UCSD-AML1 (cell line): Measurements from ENCODE around the gene NR2F1.
"Not testable (repeated sequence)": the region's sequence is repeated elsewhere in the genome, so short reads cannot be mapped to it uniquely, and the experiment has no call there.

Experiments
- DNase-seq: peaks from one replicate; lab custom pipeline; 2025; ENCODE audit not compliant: unreplicated experiment; lab: John Stamatoyannopoulos, UW

NR2F1 gene

DNA sequence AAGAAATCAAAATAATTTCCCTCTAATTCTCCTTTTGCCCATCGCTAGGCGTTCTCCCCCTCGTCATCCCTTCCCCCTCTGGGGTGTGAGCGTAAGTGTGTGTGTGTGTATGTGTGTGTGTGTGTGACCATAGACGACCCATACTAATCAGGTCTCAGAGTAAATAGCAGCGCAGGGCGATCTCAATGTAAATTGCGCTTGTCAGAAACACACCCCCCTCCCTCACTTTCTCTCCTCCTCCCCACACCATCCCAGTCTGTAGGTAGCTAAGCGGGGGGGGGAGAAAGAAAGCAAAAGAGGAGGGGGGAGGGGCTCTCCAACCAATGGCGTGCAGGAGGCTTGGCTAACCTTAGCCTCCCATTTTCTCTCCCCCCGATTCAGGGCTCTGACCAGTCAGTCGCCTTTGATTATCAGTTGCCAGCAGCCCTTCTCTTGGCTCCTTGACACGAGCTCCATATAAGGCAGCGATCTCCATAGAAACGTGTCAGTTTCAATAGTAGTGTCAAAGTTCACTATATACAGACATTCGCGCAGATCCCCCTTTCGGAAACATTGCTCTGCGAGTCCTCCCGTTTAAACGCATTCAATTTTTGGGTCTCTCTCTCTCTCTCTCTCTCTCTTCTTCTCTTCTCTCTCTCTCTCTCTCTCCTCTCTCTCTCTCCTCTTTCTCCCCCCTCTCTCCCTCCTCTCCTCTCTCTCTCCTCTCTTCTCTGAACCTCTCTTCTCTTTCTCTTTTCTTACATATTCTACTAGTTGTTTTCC, at the start of gene NR2F1:
Gene NR2F1 (plus strand): TSS at position 546 of the 762 bp plus-strand sequence. CDS start 1,802 bp downstream, outside the sequence.
- no peak for DNase-seq

DNA sequence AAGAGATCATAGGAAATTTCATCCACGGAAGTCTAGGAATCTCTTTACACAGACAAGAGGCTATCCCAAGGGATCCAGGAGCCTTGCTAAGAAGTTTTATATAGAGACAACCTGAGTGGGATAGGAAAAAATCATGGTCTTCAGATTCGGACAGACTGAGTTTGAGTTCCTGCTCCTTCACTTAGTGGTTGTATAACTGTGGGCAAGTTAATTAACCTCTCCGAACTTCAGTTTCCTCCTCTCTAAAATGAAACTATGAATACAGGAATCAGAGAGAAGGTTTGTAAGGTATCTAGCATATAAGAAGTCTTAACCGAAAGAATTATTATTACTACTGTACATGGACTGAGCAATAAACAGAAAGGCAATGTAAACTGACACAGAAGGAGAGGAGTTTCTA, 37.1 kb upstream of the NR2F1 start:
- DNase-seq: no peak

DNA sequence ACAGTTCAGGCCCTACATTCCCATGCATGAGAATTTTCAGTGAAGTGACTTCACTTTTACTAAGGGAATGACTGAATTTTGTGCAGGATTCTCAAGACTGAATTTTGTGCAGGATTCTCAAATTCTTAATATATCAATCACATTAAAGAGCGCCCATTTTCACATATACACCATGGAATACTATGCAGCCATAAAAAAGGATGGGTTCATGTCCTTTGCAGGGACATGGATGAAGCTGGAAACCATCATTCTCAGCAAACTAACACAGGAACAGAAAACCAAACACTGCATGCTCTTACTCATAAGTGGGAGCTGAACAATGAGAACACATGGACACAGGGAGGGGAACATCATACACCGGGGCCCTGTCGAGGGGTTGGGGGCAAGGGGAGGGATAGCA, 33.4 kb upstream of the NR2F1 start:
- not testable (repeated sequence) for DNase-seq

DNA sequence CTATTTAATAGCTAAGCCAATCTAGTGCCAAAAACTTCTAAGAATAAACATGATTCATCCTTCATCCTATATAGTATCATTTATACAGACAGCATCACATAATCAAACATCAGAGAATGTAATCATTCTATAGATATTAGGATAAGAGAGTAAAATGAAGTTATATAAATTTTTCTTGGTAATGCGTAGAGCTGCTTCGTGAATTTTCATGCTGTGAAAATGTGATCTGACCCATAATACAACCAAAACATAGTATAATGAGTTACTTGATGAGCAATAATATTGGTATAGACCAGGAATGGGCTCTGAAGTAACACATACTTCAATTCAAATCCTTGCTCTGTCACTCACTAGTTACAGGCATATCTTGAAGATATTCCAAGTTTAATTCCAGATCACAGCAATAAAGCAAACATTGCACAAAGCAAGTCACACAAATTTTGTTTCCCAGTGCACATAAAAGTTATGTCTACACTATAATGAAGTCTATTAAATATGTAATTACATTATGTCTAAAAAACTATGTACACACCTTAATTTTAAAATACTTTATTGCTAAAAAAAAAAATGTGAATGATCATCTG, 25.9 kb upstream of the NR2F1 start:
- no peak for DNase-seq

DNA sequence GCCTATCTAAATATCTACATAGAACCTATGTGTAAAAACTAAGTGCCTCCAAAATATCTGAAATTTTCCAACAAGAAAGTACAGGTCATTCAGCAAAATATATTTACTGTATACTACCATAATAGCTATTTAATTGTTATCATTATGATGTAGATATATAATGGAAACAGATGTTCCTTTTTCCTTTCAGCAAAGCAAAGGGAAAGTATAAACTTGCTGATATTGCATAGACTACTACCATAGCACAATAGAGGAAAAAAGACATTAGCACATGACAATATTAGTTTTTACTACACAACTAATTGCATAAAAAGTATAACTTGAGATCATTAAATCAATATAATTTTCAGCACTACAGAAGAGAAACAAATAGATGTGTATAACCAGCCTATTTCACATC, 16.9 kb upstream of the NR2F1 start:
- no peak for DNase-seq

DNA sequence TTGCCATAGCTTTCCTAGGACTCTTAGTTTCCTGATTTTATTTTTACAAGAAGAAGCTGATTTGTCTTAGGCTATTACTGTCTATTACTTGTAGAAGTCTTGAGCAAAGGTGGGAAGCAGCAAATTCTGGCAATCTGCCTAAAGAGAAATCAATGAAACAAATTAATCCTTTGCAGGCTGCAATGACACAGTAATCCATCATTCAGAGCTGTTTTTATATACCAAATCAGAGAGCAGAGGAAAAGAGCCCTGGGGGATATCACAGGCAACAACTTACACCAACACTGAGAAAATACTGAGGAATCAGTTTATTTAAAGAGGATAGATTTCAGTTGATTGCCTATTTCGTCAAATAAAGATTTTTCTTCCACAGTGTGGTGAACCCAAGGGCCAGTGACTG, 15.6 kb upstream of the NR2F1 start:
- DNase-seq: no peak

DNA sequence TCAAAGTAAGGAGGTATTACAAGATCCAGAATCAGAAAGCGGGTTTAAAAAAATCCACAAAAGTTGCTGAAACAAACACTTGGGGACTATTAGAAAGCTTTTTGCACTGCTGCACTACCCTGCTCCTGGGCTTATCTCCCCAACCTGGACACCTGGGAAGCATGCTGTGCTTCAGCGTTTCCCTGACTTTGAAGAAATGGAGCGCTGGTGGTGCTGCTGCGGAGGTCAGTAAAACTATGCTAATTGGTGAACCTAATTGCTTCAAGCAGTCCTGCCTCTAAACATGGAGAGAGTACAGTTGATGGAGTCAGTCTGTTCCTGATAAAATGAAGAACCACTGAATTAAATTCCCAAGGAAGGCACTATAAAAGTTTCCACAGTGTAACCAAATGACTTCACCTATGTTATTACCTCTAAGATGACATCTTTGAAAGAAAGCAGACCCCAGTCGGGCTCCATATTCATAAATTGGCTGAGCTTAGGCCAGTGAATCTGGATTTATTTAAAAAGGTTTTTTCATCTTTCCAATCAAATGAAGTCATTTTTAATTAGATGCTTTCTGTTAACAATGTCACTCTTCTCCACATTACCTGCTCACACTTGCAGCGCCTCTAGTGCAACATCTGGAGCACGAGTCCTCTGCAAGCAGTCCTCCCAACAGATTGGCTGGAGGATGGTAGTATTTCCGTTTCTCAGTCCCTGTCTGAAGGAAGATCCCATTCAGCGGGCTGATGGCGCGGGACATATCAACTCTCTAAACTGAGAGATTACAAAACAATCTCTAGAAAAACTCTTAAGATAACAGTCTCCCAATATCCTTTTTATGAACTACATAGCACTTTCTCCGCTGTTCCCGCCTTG, 13.5 kb upstream of the NR2F1 start:
- DNase-seq: no peak

DNA sequence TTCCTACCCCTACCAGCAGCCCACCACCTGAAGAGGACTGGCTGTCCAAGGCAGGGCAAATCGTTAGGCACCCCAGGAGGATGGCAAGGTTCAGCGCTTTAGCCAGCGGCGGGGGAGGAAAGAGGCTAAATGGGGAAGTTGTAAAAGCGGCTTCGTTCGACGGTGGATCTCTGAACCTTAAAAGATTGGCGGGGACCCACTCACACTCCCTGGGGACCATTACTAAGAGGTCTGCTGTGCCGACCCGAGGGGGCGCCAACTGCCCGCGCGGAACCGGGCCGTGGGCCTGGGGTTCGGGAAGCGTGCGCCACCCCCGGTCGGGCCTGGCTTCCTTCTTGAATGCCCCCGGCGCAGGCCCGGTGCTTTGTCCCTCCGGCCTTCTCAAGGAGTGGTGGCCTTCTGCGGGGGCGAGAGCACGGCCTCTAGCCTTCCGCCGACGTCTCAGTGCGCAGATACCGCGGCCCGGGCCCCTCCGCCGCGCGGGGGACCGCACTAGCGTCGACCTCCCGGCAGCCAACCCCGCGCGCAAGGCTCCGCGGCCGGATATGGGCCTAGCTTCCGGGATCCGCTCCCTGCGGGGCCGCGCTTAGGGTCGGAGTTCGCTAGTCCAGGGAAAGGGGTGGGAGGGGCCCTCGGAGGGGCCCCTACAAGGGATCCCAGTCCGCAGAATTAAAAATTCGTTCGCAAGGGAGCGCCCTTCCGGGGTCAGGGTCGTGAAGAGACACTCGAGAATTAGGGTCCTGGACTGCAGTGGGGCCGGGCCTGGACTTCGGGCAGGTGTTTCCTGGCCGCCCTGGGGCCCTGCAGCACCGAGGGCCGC, 12.5 kb upstream of the NR2F1 start:
- DNase-seq: no peak

DNA sequence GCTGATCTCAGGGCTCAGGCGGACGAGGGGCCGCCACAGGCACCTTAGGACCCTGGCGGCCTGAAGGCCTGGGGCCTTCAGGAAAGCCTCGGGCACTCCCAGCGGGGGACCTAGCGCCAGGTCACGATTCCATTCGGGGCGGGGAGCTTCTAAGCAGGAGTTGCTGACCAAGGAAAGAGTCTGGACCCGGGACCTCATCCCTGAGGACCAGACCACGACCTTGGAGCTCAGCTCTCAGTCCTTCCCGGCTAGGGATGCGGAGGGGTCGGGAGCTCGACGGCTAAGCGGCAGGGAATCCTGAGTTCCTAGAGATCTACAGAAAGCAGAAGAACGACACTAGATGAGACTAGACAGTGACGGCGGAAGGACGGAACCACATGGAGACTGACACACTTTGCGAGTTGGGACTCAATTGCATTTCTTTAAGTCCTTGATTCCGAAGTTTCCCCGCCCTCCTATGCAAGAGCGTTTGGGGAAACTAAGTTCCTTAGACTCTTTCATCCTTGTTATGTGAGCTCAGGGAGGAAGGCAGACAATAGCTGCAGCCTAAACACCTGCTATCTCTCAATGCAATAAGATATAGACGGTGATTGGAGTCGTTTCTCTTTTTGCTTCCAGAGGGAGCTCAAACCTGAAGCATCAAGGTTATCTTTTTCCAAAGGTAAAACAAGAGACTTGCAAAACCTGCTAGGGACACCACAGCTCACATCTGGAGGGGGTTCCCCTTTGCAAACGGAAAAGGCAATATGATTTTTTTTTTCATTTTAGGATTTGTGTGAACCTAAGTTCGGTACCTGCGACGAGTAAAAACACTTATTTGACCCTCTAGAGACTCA, 11.7 kb upstream of the NR2F1 start:
- no peak for DNase-seq

DNA sequence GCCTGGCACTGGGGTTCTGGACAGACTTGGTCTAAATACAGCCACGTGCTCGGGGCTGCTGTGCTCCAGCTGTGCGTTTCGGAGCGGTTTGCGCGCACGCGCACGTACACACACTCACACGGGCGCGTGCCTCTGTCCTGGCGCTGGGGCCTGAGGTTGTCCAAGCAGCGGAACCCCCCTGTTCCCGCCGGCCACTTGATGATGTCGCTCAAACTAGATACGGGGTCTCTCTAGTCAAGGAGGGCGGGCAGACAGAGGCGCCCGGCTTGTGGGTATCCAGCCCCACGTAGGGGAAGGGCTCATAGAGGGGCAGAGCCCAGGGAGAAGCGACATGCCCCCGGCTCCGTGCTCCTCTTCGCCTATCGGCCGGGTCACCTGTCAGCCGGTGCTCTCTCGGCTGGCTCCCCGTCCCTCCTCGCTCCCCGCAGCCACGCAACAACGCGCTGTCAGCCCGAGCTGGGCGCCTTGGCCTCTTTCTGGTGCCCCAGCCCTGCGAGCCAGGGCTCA, 10.9 kb upstream of the NR2F1 start:
- no peak for DNase-seq

DNA sequence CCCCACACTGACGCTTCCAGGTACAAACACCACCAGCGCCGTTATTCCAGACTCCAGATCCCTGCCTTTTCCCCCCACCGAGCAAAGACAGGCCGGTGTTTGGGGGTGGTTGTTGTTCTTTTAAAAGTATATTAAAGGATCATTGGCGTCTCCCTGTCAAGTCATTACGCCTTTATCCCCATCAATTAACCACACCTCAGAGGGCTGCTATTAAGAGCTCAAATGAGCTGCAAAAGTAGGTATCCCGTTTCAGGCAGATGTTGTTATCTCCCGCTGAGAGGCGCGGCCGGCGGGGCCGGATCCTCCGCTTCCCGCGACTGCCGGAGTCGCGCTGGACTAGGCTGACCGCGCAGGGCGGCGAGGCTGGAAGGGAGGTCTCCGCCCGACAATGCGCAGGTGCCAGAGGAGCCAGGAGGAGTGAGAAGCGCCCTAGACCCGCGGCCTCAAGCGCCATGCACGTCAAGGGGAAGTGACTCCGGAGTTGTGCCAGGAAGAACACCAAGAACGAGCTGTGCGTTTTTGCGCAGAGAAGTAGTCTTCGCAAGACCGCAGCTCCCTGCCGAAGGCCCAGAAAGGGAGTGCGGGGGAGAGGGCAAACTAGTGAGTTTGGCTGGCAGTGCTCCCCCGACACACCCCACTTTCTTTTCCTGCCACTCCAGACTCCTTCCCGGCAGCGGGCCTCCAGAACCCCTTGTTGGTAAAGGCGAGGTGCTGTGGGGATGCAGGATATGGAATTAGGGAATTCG, 10.2 kb upstream of the NR2F1 start:
- DNase-seq: no peak

DNA sequence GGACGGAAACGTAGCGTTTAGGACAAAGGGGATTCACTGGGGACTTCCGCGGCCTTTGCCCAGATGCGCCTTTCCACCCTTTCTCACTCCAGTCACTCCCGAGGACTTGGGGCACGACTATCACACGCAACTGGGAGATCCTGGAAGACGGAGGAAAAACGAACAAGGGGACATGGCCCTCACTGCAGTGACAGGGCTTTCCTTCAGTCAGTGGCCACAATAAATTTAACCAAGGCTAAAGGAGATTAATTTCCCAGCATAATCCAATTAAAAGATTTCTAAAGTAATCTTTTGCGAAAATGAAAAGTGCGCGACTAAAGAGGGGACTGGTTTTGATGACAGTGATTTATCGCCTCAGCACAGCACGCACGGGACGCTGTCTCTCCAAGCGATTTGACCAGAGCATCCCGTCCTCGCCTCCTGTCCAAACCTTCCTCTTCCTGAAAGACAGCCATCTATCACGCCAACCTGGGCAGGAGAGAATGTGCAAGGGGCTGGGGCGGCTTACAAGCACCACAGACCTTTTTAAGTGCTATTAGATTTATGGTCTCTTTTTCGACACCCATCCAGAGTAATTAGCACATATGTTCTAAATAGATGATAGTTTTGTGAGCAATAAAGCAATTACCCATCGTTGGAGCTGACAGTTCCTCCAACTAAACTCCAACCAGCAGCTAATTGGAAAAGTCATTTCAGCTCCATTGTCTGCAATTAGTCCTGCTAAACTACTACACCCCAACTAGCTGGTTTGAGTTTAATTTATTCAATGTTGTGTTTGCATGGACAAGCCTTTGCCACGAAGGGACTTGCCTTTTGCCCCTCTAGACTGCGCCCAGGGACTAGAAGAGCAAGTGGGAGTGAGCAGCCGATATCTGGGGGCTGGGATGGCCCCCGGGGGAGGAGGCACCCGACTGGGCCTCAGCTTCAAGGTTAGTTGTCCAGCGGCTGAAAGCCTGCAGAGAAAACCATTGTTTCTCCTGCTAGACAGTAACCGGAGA, 9.4 kb upstream of the NR2F1 start:
- no peak for DNase-seq

DNA sequence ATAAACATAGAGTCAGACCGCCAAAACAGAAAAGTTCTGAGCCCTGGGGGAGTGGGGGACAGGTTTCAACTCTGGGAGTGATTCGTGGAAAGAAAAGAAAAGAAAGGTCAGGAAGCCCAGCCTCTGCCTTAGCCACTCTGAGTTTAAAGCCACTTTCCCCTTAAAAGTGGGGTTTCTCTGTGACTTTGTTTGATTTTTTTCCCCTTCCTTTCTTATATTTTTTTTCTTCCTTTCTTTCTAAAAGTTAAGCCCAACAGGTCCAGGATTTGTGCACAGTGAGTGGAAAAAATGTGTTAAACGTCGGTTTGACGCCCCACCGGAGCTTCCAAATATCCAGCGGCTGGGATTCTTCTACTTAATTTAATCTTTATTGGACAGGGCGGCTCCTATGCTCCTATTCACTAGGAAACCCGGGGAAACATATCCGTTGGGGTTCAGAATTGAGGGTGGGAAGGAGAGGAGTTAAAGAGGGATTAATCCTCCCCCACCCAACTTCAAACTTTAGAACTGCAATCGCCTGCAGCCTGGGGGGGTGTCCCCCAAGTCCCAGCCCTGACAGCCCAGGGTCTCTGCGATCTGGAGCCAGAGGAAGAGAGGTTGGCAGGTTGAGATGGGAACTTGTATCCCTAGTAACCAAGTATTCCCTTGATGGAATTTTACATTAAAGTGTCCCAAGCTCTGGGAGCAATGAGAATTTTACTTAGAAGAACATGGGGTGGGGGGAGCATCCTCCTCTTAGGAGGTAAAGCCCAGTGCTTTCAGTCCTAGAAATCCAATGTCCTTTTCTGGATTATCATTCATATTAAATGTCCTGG, 8.3 kb upstream of the NR2F1 start:
- no peak for DNase-seq

DNA sequence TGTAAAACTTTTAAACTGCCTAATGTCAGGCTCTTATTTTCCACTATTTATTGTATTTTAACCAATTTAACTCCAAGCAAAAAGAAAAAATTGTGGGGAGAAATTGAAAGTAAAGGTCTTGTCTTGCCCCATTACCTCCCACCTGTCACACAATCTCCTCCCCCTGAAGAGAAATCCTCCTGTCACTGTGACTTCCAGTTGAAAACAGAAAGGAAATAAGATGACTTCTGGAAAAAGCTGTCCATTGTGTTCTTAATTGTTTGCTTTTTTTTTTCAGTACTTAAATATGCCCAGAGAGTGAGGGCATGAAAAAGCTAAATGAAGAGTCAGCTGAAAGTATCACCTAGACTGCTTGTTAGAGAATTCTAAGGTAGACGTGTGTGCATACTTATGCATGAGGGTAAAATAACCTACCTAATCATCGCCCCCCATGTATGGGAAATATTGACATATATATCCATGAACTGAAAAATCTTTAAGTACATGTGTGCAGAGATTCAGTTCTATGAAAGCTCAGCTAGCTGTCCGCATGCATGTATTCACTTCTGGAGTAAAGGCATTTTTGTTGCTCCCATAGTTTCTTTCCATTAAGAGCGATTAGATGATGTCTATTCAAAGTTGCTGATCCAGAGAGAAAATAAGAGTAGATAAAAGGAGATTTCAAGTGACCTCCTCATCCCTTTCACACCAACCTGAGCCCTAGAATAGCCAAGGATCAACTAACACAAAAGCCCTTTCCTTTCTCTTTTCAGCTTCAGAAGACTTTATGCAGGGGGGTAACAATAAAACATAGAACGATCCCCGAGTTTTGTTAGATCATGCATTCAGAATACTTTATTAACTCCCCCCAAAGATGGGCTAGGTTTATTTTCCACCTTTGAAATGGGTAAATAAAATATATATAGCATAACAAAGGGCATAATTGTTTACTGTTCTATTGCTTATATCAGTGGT, 7.3 kb upstream of the NR2F1 start:
- no peak for DNase-seq

DNA sequence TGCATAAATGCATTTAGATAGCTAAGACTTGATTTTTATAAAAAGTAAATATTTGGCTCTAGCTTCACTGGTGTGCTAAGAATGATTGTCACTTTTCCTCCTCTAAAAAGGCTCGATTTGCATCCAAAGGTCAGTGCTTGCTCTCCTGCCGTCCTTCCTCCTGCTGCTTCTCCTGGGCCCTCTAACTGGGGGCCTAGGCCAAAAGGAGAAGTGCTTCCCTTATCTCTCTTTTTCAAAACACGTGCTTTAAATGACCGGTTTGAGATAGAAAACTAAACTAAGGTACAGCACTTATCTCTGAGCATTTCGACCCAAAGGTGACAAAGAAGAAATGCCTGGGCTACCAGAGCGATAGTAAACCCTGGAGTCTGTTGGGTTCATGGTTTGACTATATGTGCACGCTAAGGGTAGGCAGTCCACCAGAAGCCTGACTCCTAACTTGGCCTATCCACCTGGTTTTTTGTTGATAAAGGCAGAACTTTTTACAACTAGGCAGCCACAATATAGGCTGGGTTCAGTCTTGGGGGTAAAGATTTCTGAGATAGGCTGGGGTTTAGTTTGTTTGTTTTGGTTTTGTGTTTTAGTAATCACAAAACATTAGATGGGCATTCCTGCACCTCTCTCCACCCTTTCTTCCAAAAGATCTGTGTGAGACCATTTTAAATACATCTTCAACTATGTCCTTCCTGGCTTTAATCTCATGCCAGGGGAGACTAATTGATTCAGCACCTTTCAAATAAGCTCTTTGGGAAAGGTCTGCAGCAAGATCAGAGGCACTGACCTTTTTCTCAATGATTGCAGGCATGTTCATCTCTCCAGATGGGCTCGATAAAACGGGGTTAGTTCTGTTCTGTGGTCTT, 5.8 kb upstream of the NR2F1 start:
- no peak for DNase-seq
